Kidney (tissue), 14 donors: ENCODE data around the gene CCDC141. TPM values are rescaled to one million over a fixed set of nuclear protein-coding genes. Genes with fewer than 3 reads are reported as not detected.

Experiments
- DNase-seq, 5 donors: peaks; one replicate each; pipeline ENCODE4 v3.0.0-alpha.2; 2013 to 2020
- FAIRE-seq: peaks from 2 replicates; lab custom pipeline; 2012; peaks lifted over from hg19 to GRCh38; lab: Jason Lieb, UNC
- H3K27ac ChIP-seq, 2 donors: one replicate each; pipeline ENCODE4 v1.7.0; 2013; ENCODE audit warnings: low read depth in 2 of 2, low read length in 2 of 2, inconsistent platforms in 1 of 2
- H3K27me3 ChIP-seq: one replicate; pipeline ENCODE4 v1.7.1; 2013; ENCODE audit warnings: low read length, inconsistent platforms; ENCODE audit not compliant: control insufficient read depth, insufficient read depth
- H3K36me3 ChIP-seq, 3 donors: one replicate each; pipeline versions ENCODE4 v1.7.0 to v1.7.1; 2013; ENCODE audit warnings: low read length in 3 of 3, control low read depth in 1 of 3, inconsistent platforms in 1 of 3; ENCODE audit not compliant: insufficient read depth in 3 of 3, control insufficient read depth in 2 of 3
- H3K4me1 ChIP-seq, 3 donors: one replicate each; pipeline versions ENCODE4 v1.7.0 to v1.7.1; 2013; ENCODE audit warnings: low read length in 3 of 3, inconsistent platforms in 1 of 3, low read depth in 1 of 3; ENCODE audit not compliant: control insufficient read depth in 2 of 3, insufficient read depth in 2 of 3
- H3K4me3 ChIP-seq, 3 donors: one replicate each; pipeline versions ENCODE4 v1.7.0 to v1.8.1; 2013; ENCODE audit warnings: low read length in 3 of 3, control low read depth in 1 of 3, inconsistent platforms in 1 of 3
- H3K9ac ChIP-seq, 3 donors: one replicate each; pipeline versions ENCODE4 v1.7.0 to v1.7.1; 2013; ENCODE audit warnings: low read length in 3 of 3, control low read depth in 1 of 3, inconsistent platforms in 1 of 3
- H3K9me3 ChIP-seq, 3 donors: one replicate each; pipeline versions ENCODE4 v1.7.0 to v1.7.1; 2013; ENCODE audit warnings: low read length in 3 of 3, control low read depth in 1 of 3, inconsistent platforms in 1 of 3; ENCODE audit not compliant: control insufficient read depth in 2 of 3, insufficient read depth in 1 of 3
- CTCF ChIP-seq: IDR thresholded peaks from 3 replicates; pipeline ENCODE4 v1.5.1; 2012; ENCODE audit warnings: mild to moderate bottlenecking, moderate library complexity, borderline replicate concordance; ENCODE audit not compliant: insufficient read depth; ENCODE audit errors: extremely low read depth
- intact Hi-C: fragments of 100-400 bp; cut with DNase I; formaldehyde crosslinking; loops from one replicate; pipeline ENCODE4 v1.11.1; 2022
- polyA plus RNA-seq: library from polyadenylated mRNA; stranded (reverse); fragments of 350-450 nt; fragmentation: Illumina TruSeq; extraction: RNeasy Lipid Tissue Mini Kit (QIAGEN cat#74804); gene quantifications from one replicate; pipeline ENCODE4 v1.2.3, GENCODE V29; 2014; ENCODE audit warnings: low read depth, low replicate concordance; ENCODE audit not compliant: insufficient read depth
- total RNA-seq: library from RNA; stranded (reverse); fragmentation: NEBNext Ultra II Directional; extraction: Animal tissue kit (Norgen Biotek cat#: 25700); gene quantifications from one replicate; pipeline ENCODE4 v1.2.1, GENCODE V29; 2021
- donor health status: control.
- donor health status: control.
- donor health status: control.
- donor health status: control.
- donor health status: control.
- donor health status: DM: yes; HTN: yes; CAD: no.
- donor health status: Normal renal cell carcinoma (clear cell type).

The CCDC141 gene
- total and polyA plus RNA-seq, 2 donors from 2014 or later, result 3.0 TPM; not detected in 1

DNA sequence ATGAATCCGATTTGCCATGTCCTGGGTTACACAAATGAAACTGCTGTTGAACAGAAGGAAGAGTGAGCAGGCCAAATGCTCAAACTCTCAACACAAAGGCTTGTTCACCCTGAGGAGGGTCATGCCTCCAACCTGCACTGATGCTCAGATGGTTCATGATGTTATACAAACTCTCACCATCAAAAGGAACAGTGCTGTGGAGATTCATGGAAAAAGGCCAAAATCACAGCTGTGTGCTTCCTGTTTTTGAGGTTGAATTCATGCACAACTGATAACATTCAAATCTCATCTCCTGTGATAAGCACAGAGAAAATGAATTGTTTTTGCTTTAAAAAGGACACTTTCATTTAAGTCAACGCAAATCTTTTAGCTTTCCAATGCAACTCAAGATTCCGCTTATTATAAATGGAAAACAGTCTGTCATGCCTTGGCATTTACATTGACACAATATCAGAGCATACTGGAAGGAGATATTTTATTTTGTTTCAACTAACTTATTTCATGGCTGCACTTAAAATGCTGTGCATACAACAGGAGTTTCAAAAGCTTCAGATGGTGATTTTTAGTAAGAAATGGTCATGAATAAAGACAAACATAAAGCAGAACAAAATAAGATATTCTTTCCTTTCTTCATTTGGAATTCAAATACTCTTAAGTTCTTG lies 220.5 kb downstream of the CCDC141 start:
- Histone ChIP-seq H3K4me1 (no peaks in the 10 kb centered on the region), H3K9me3 (no peaks in the 10 kb centered on the region), H3K9ac (no peak overlapping the region), H3K4me3 (no peak overlapping the region), H3K27ac (no peak overlapping the region), H3K36me3 (no peaks in the 10 kb centered on the region), H3K27me3 (no peaks in the 10 kb centered on the region)
- DNase-seq (peak in 1 of 5 donors; percentile 27), FAIRE-seq (no peak)
- TF ChIP-seq CTCF, result no peak
- intact Hi-C loops, result no loop called here

DNA sequence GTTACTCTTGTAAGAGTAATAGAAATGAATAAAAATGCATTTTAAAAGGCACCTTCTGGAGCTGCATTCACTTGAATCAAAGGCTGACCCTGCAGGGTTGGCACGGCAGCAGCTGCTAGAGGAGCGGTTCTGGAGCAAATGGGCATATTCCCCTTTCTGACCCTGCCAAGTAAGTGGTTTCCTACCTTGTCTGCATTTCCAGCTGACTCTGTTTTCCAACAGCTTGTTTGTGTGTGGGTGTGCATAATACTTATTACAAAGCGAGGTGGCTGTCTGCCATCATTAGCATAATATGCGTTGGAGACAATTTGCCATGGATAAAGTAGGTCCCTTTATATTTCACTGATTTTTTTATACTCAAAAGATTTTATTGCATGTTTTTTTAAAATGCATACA lies 221.5 kb downstream of the CCDC141 start:
- no peaks in the 10 kb centered on the region for H3K36me3 ChIP-seq
- no peak for TF ChIP-seq CTCF
- DNase-seq (no peak), FAIRE-seq (no peak)
- H3K4me3 ChIP-seq, result no peak overlapping the region
- intact Hi-C loops, result no loop called here
- H3K9me3 ChIP-seq, result no peaks in the 10 kb centered on the region
- H3K4me1 ChIP-seq, result no peaks in the 10 kb centered on the region
- H3K9ac ChIP-seq, result no peak overlapping the region
- no peaks in the 10 kb centered on the region for H3K27me3 ChIP-seq
- H3K27ac ChIP-seq, result no peak overlapping the region

GRCh38 chr2:178827739-178828485 lies 222.0 kb downstream of the CCDC141 start:
- Histone ChIP-seq H3K27ac (no peak overlapping the region), H3K4me3 (no peak overlapping the region), H3K9ac (no peak overlapping the region), H3K9me3 (no peaks in the 10 kb centered on the region), H3K4me1 (no peaks in the 10 kb centered on the region), H3K36me3 (no peaks in the 10 kb centered on the region), H3K27me3 (no peaks in the 10 kb centered on the region)
- intact Hi-C loops, result no loop called here
- no peak for TF ChIP-seq CTCF
- FAIRE-seq (no peak), DNase-seq (no peak)
